ENCODE data around the gene FOXP1. TPM values are rescaled to one million over a fixed set of nuclear protein-coding genes. Genes with fewer than 3 reads are reported as not detected.

The FOXP1 gene
- polyA plus RNA-seq, 1 experiment: 56.6 TPM

- POLR2A ChIA-PET: no interaction called here
- no peak for DNase-seq (ENCODE audit: low read depth, low spot score)
- TF ChIP-seq, protein P1, sequence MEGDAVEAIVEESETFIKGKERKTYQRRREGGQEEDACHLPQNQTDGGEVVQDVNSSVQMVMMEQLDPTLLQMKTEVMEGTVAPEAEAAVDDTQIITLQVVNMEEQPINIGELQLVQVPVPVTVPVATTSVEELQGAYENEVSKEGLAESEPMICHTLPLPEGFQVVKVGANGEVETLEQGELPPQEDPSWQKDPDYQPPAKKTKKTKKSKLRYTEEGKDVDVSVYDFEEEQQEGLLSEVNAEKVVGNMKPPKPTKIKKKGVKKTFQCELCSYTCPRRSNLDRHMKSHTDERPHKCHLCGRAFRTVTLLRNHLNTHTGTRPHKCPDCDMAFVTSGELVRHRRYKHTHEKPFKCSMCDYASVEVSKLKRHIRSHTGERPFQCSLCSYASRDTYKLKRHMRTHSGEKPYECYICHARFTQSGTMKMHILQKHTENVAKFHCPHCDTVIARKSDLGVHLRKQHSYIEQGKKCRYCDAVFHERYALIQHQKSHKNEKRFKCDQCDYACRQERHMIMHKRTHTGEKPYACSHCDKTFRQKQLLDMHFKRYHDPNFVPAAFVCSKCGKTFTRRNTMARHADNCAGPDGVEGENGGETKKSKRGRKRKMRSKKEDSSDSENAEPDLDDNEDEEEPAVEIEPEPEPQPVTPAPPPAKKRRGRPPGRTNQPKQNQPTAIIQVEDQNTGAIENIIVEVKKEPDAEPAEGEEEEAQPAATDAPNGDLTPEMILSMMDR (IDR thresholded peaks at IDR 0.05; ENCODE audit: low read depth, low read length): no peak
- Histone ChIP-seq H3K4me3 (ENCODE audit: low read depth, low read length) (no peak overlapping the region), H3K27me3 (ENCODE audit: control insufficient read depth, insufficient read depth, low read length) (no peaks in the 10 kb centered on the region), H3K9me3 (ENCODE audit: control insufficient read depth, insufficient read depth, low read length) (no peaks in the 10 kb centered on the region), H3K27ac (ENCODE audit: low read depth, low read length) (no peak overlapping the region)
- CTCF ChIA-PET: interaction anchor here (0.6 kb wide), 2 partner anchors 169 to 176 kb away, joined by 4 to 7 read pairs; no protein-coding TSS in a partner anchor
Measured at GRCh38 chr3:71110385-71111222, 472.9 kb downstream of the FOXP1 start.

GRCh38 chr3:71109977-71110285 lies 473.6 kb downstream of the FOXP1 start:
- Histone ChIP-seq H3K9me3 (ENCODE audit: control insufficient read depth, insufficient read depth, low read length) (no peaks in the 10 kb centered on the region), H3K27me3 (ENCODE audit: control insufficient read depth, insufficient read depth, low read length) (no peaks in the 10 kb centered on the region), H3K27ac (ENCODE audit: low read depth, low read length) (peak overlapping the region; percentile 90), H3K4me3 (ENCODE audit: low read depth, low read length) (no peak overlapping the region)
- ChIA-PET POLR2A (interaction anchor here (0.6 kb wide), 1 partner anchor 166 kb away, joined by 3 read pairs; no protein-coding TSS in a partner anchor), CTCF (interaction anchor here (0.6 kb wide), 2 partner anchors 169 to 176 kb away, joined by 4 to 7 read pairs; no protein-coding TSS in a partner anchor)
- no peak for DNase-seq (ENCODE audit: low read depth, low spot score)
- TF ChIP-seq, protein P1 (IDR thresholded peaks at IDR 0.05; ENCODE audit: low read depth, low read length): no peak

- CTCF ChIA-PET: interaction anchor here (0.6 kb wide), 2 partner anchors 13 to 170 kb away, joined by 3 to 7 read pairs; no protein-coding TSS in a partner anchor
- POLR2A ChIA-PET: interaction anchor here (0.6 to 0.7 kb wide), 2 partner anchors 52 to 166 kb away, joined by 3 read pairs; no protein-coding TSS in a partner anchor
- no peaks in the 10 kb centered on the region for H3K27me3 ChIP-seq (ENCODE audit: control insufficient read depth, insufficient read depth, low read length)
- H3K27ac ChIP-seq (ENCODE audit: low read depth, low read length): peak overlapping the region; percentile 90
- H3K4me3 ChIP-seq (ENCODE audit: low read depth, low read length): peak overlapping the region; percentile 50
- no peak for DNase-seq (ENCODE audit: low read depth, low spot score)
- TF ChIP-seq, protein P1 (IDR thresholded peaks at IDR 0.05; ENCODE audit: low read depth, low read length): no peak
- H3K9me3 ChIP-seq (ENCODE audit: control insufficient read depth, insufficient read depth, low read length): no peaks in the 10 kb centered on the region
Measured at GRCh38 chr3:71109241-71109976, 474.1 kb downstream of the FOXP1 start.

GRCh38 chr3:71107926-71108325 lies 475.6 kb downstream of the FOXP1 start:
- TF ChIP-seq, protein P1 (IDR thresholded peaks at IDR 0.05; ENCODE audit: low read depth, low read length): no peak
- Histone ChIP-seq H3K27me3 (ENCODE audit: control insufficient read depth, insufficient read depth, low read length) (no peaks in the 10 kb centered on the region), H3K9me3 (ENCODE audit: control insufficient read depth, insufficient read depth, low read length) (no peaks in the 10 kb centered on the region), H3K4me3 (ENCODE audit: low read depth, low read length) (no peak overlapping the region), H3K27ac (ENCODE audit: low read depth, low read length) (no peak overlapping the region)
- DNase-seq (ENCODE audit: low read depth, low spot score): no peak
- POLR2A ChIA-PET: no interaction called here
- CTCF ChIA-PET: no interaction called here

DNA sequence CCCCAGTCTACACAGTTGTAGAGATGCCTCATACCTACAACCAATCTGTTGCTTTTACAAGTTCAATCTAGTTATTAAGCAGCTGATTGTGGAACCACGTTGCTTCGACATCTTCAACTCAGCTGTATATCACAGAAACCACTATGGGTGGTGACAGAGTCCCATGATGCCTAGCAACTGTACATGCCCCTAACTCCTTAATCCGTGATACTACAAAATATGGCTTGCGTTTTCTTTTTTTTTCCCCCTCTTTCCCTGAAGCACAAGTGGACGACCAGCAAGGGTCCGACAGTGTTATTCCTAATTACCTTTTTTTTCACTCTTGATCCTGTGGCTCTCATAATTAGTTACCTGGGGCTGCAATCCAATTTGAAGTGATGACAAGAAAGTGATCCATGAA lies 478.6 kb downstream of the FOXP1 start:
- CTCF ChIA-PET: no interaction called here
- Histone ChIP-seq H3K27me3 (ENCODE audit: control insufficient read depth, insufficient read depth, low read length) (no peaks in the 10 kb centered on the region), H3K9me3 (ENCODE audit: control insufficient read depth, insufficient read depth, low read length) (no peaks in the 10 kb centered on the region), H3K27ac (ENCODE audit: low read depth, low read length) (no peak overlapping the region), H3K4me3 (ENCODE audit: low read depth, low read length) (no peak overlapping the region)
- DNase-seq (ENCODE audit: low read depth, low spot score): no peak
- POLR2A ChIA-PET: no interaction called here
- TF ChIP-seq, protein P1 (IDR thresholded peaks at IDR 0.05; ENCODE audit: low read depth, low read length): no peak

Data from AG04450 (cell line).